SK-N-MC (cell line): ENCODE measurements around the gene PUS7.

Source experiments
- EZH2 ChIP-seq: fragments of 200-600 bp; sonication (generic); IDR thresholded peaks from one replicate; pipeline ENCODE4 v1.6.1; 2017; ENCODE audit warnings: antibody characterized with exemption
- POLR2AphosphoS5 ChIP-seq: IDR thresholded peaks from 2 replicates; pipeline ENCODE4 v1.6.1; 2012; ENCODE audit warnings: mild to moderate bottlenecking, low read depth, low read length, borderline replicate concordance

GRCh38 chr7:105429746-105430612 lies 92.1 kb downstream of the PUS7 start:
- TF ChIP-seq EZH2 (no peak), POLR2AphosphoS5 (peak; percentile 77; the same call in 1 of the 2 replicates)
